HCT116 (cell line): ENCODE measurements around the gene AFAP1L2. TPM values are rescaled to one million over a fixed set of nuclear protein-coding genes. Genes with fewer than 3 reads are reported as not detected.

Experiments
- ATAC-seq: fragments of 200-7000 bp; cut with Tn5 transposase; 2 replicates; pipeline ENCODE4 v1.9.1; 2020; ENCODE audit warnings: mild to moderate bottlenecking, moderate library complexity
- BruUV-seq: library from RNA; stranded (reverse); fragments of 400-500 nt; replicated peaks from 2 replicates; lab custom pipeline; 2021; lab: Mats Ljungman, UMichigan
- CTCF ChIA-PET: fragments of 300-600 bp; sonication (Branson Sonifier 250); formaldehyde crosslinking; loops from one replicate; lab custom pipeline; 2021; ENCODE audit warnings: antibody characterized with exemption; lab: Charles Lee
- POLR2A ChIA-PET: fragments of 300-600, 350-600 bp; sonication (Branson Sonifier 250); formaldehyde crosslinking; loops from one replicate; lab custom pipeline; 2021; ENCODE audit warnings: antibody characterized with exemption; lab: Charles Lee
- RAD21 ChIA-PET, 2 experiments: fragments of 300-600 bp; sonication (Branson Sonifier 250); formaldehyde crosslinking; loops; one replicate each; lab custom pipeline; 2023; ENCODE audit warnings: low total read pairs in 2 of 2; ENCODE audit not compliant: uncharacterized antibody in 2 of 2, unreplicated experiment in 2 of 2, low non-redundant PET in 1 of 2; lab: Charles Lee
- DNase-seq: peaks from one replicate; pipeline ENCODE4 v3.0.0-alpha.2; 2010; ENCODE audit warnings: low read depth, low spot score
- H2AFZ ChIP-seq: fragments of 200-600 bp; shearing (Covaris generic), sonication (generic); 2 replicates; pipeline ENCODE4 v1.6.1; 2017; ENCODE audit warnings: low read depth, mixed run types, mixed read lengths, antibody characterized with exemption, low read length; ENCODE audit not compliant: poor library complexity, severe bottlenecking
- H3K27ac ChIP-seq: 2 replicates; pipeline ENCODE4 v1.5.1; 2012; ENCODE audit warnings: low read depth, low read length
- H3K27me3 ChIP-seq: fragments of 200-600 bp; sonication (generic); 2 replicates; pipeline ENCODE4 v1.6.1; 2016; ENCODE audit warnings: mixed run types, low read length, mixed read lengths; ENCODE audit not compliant: insufficient read depth
- H3K36me3 ChIP-seq, 2 experiments: fragments of 200-500 bp in 1 of 2; fragments of 200-600 bp in 1 of 2; sonication (Bioruptor generic) in 1 of 2; sonication (generic) in 1 of 2; 2 replicates each; pipeline versions ENCODE4 v1.5.1 to v1.6.1; 2014 to 2016; ENCODE audit warnings: low read length in 2 of 2, inconsistent platforms in 1 of 2, mixed read lengths in 1 of 2, mixed run types in 1 of 2; ENCODE audit not compliant: insufficient read depth in 2 of 2, control insufficient read depth in 1 of 2
- H3K4me1 ChIP-seq, 2 experiments: fragments of 200-600 bp in 1 of 2; sonication (generic) in 1 of 2; 2 replicates each; pipeline versions ENCODE4 v1.5.1 to v1.6.1; 2012 to 2017; ENCODE audit warnings: low read length in 2 of 2, inconsistent platforms in 1 of 2, mild to moderate bottlenecking in 1 of 2, mixed read lengths in 1 of 2, mixed run types in 1 of 2, moderate library complexity in 1 of 2; ENCODE audit not compliant: insufficient read depth in 2 of 2, control insufficient read depth in 1 of 2
- H3K4me2 ChIP-seq: fragments of 200-600 bp; sonication (generic); 2 replicates; pipeline ENCODE4 v1.6.1; 2017; ENCODE audit warnings: mixed run types, low read length, mixed read lengths
- H3K4me3 ChIP-seq, 2 experiments: fragments of 200-600 bp in 1 of 2; sonication (generic) in 1 of 2; replicated peaks in 1 of 2; 2 replicates each; pipeline ENCODE4 v1.5.1; 2011 to 2016; ENCODE audit warnings: low read length in 2 of 2, control low read depth in 1 of 2, low read depth in 1 of 2, mild to moderate bottlenecking in 1 of 2, mixed read lengths in 1 of 2, mixed run types in 1 of 2
- H3K79me2 ChIP-seq: fragments of 200-600 bp; sonication (generic); 2 replicates; pipeline ENCODE4 v1.6.1; 2017; ENCODE audit warnings: mild to moderate bottlenecking, mixed run types, low read length, moderate library complexity, mixed read lengths; ENCODE audit not compliant: insufficient read depth
- H3K9ac ChIP-seq: fragments of 200-600 bp; sonication (generic); 2 replicates; pipeline ENCODE4 v1.6.1; 2016; ENCODE audit warnings: low read length, mixed read lengths
- H3K9me2 ChIP-seq: fragments of 200-600 bp; sonication (generic), shearing (Covaris generic); 2 replicates; pipeline ENCODE4 v1.6.1; 2017; ENCODE audit warnings: mixed run types, mild to moderate bottlenecking, moderate library complexity; ENCODE audit not compliant: insufficient read depth
- H3K9me3 ChIP-seq, 2 experiments: fragments of 200-500 bp in 1 of 2; fragments of 200-600 bp in 1 of 2; sonication (Bioruptor generic) in 1 of 2; sonication (generic) in 1 of 2; 2 replicates each; pipeline ENCODE4 v1.6.1; 2014 to 2017; ENCODE audit warnings: low read length in 2 of 2, mixed read lengths in 2 of 2, inconsistent platforms in 1 of 2, low read depth in 1 of 2, mild to moderate bottlenecking in 1 of 2, mixed run types in 1 of 2, moderate library complexity in 1 of 2; ENCODE audit not compliant: control insufficient read depth in 1 of 2, insufficient read depth in 1 of 2
- H4K20me1 ChIP-seq: fragments of 200-600 bp; sonication (generic), shearing (Covaris generic); 2 replicates; pipeline ENCODE4 v1.6.1; 2017; ENCODE audit warnings: mixed run types, mild to moderate bottlenecking, moderate library complexity; ENCODE audit not compliant: insufficient read depth
- ATF3 ChIP-seq: IDR thresholded peaks from 2 replicates; pipeline ENCODE4 v1.6.1; 2012
- CBX3 ChIP-seq: IDR thresholded peaks from 2 replicates; pipeline ENCODE4 v1.6.1; 2012; ENCODE audit warnings: low read depth
- CEBPB ChIP-seq: IDR thresholded peaks from 2 replicates; pipeline ENCODE4 v1.6.1; 2012; ENCODE audit warnings: low read depth
- CTCF ChIP-seq, 3 experiments: fragments of 200-600 bp in 1 of 3; sonication (generic) in 1 of 3; IDR thresholded peaks in 2 of 3; conservative IDR thresholded peaks in 1 of 3; 2 replicates each; pipeline ENCODE4 v1.5.1; 2012 to 2017; ENCODE audit warnings: low read depth in 2 of 3, low read length in 2 of 3, antibody characterized with exemption in 1 of 3, borderline replicate concordance in 1 of 3, control low read depth in 1 of 3, mild to moderate bottlenecking in 1 of 3, mixed read lengths in 1 of 3, mixed run types in 1 of 3, moderate library complexity in 1 of 3; ENCODE audit not compliant: insufficient read depth in 1 of 3
- ELF1 ChIP-seq: IDR thresholded peaks from 2 replicates; pipeline ENCODE4 v1.6.1; 2012; ENCODE audit warnings: low read depth, borderline replicate concordance
- EZH2phosphoT487 ChIP-seq: fragments of 200-600 bp; IDR thresholded peaks from 2 replicates; pipeline ENCODE4 v1.6.1; 2018; ENCODE audit warnings: antibody characterized with exemption, borderline replicate concordance
- JUND ChIP-seq: IDR thresholded peaks from 2 replicates; pipeline ENCODE4 v1.6.1; 2012
- RAD21 ChIP-seq: IDR thresholded peaks from 2 replicates; pipeline ENCODE4 v1.6.1; 2012; ENCODE audit warnings: low read depth, mild to moderate bottlenecking
- SIN3A ChIP-seq: IDR thresholded peaks from 2 replicates; pipeline ENCODE4 v1.6.1; 2012; ENCODE audit warnings: low read depth
- SP1 ChIP-seq: IDR thresholded peaks from 2 replicates; pipeline ENCODE4 v1.6.1; 2012; ENCODE audit warnings: low read depth
- SRF ChIP-seq: IDR thresholded peaks from 2 replicates; pipeline ENCODE4 v1.6.1; 2012; ENCODE audit warnings: low read depth
- TCF7L2 ChIP-seq: IDR thresholded peaks from 2 replicates; pipeline ENCODE4 v1.7.0; 2011; ENCODE audit warnings: borderline replicate concordance, inconsistent platforms; ENCODE audit not compliant: insufficient read depth, insufficient read length; ENCODE audit errors: extremely low read depth
- YY1 ChIP-seq: IDR thresholded peaks from 2 replicates; pipeline ENCODE4 v1.6.1; 2011; ENCODE audit warnings: low read length, low read depth, moderate library complexity, mild to moderate bottlenecking; ENCODE audit not compliant: insufficient replicate concordance; ENCODE audit errors: extremely low read depth
- ZBTB33 ChIP-seq: IDR thresholded peaks from 2 replicates; pipeline ENCODE4 v1.6.1; 2011; ENCODE audit warnings: mild to moderate bottlenecking, low read length, moderate library complexity; ENCODE audit not compliant: insufficient replicate concordance; ENCODE audit errors: extremely low read depth
- ZFX ChIP-seq: fragments of 450-650 bp; IDR thresholded peaks from 2 replicates; pipeline ENCODE4 v1.6.1; 2017
- ZNF274 ChIP-seq: fragments of 200-500 bp; sonication (Bioruptor generic); IDR thresholded peaks from 2 replicates; pipeline ENCODE4 v1.6.1; 2014; ENCODE audit warnings: mild to moderate bottlenecking, low read depth, low read length, inconsistent platforms
- intact Hi-C: fragments of 100-400 bp; cut with micrococcal nuclease; formaldehyde crosslinking; loops from 2 replicates; pipeline ENCODE4 v1.10.0; 2022
- total RNA-seq: library from RNA; stranded (reverse); gene quantifications from one replicate; pipeline ENCODE4 v1.2.1, GENCODE V29; 2021; ENCODE audit not compliant: unreplicated experiment
- TF ChIP-seq, protein P1 (sequence below): IDR thresholded peaks from 2 replicates; pipeline ENCODE4 v1.6.1; 2012

AFAP1L2 gene
- total RNA-seq, 1 experiment from 2014 or later = 0.93 TPM

DNA sequence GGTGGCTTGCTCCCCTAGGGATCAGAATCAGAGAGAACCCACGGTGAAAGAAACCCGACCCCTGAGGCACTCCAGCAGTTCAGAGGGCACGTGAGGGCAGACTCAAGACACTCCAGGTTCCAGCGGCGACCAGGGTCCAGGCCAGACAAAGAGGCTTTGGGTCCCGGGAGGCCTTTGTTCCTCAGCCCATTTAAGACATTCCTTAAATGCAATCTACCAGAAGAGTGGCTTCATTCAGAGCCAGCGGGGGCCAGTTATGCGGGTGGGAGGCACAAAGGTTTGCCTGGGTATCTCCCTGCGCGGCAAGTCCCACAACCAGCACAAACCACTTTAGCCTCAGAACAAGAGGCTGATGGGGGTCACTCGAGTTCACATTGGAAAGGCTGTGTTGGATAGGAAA is 53.6 kb downstream of the AFAP1L2 start (continued):
- TF ChIP-seq ZBTB33 = no peak
- no peak for TF ChIP-seq ATF3
- TF ChIP-seq CBX3 = no peak
- TF ChIP-seq YY1 = no peak
- TF ChIP-seq EZH2phosphoT487 = no peak
- TF ChIP-seq ELF1 = no peak
- no peak for TF ChIP-seq SRF

DNA sequence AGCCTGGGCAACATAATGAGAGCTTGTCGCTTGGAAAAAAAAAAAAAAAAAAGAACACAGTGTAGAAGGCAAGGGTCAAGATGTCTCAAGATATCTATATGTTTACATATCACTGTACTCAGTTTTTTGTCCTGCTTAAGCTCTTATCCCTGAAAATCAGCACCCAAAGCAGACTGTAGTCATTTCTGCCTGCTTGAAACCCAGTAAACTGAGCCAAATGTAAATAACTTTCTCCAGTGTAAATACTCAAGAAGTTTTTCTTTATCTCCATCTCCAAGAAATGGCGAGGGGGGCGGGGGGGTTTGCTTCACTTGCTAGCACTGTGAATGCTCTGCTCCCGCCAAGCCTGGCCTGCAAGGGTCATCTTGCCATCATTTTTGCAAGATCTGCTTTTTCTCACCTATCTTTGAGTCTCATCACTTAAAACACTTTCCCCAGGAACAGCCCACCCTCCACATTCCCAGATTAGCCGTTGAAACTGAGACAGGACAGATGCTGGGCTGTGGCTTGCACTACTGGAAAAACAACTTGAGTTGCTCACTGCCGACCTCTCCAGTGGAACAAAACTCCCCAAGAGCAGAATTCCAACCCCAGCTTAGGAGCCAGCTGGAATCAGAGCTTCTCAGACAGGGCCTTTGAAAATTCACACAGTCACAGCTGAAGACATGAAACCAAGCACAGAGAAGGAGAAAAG is 54.6 kb downstream of the AFAP1L2 start:
- no peaks in the 10 kb centered on the region for H3K4me1 ChIP-seq
- POLR2A ChIA-PET = no interaction called here
- H3K9me2 ChIP-seq = no peaks in the 10 kb centered on the region
- H4K20me1 ChIP-seq = no peaks in the 10 kb centered on the region
- TF ChIP-seq SRF = no peak
- TF ChIP-seq ZNF274 = no peak
- no peak for TF ChIP-seq TCF7L2
- TF ChIP-seq, protein P1, sequence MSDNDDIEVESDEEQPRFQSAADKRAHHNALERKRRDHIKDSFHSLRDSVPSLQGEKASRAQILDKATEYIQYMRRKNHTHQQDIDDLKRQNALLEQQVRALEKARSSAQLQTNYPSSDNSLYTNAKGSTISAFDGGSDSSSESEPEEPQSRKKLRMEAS = no peak
- no peak for TF ChIP-seq JUND
- no peak for TF ChIP-seq SIN3A
- TF ChIP-seq CTCF (IDR thresholded peaks at IDR 0.05 in 2 of 3, conservative IDR thresholded peaks at IDR 0.05 in 1 of 3; ENCODE audit: borderline replicate concordance in 1 of 3, insufficient read depth in 1 of 3, low read depth in 2 of 3, low read length in 2 of 3) = no peak
- TF ChIP-seq ATF3 = no peak
- TF ChIP-seq SP1 = no peak
- no peak for TF ChIP-seq RAD21
- no peak for TF ChIP-seq CEBPB
- no peak for TF ChIP-seq CBX3
- no peak for TF ChIP-seq EZH2phosphoT487
- no peak for TF ChIP-seq ELF1
- no peak for TF ChIP-seq ZBTB33
- TF ChIP-seq ZFX = no peak
- H3K4me3 ChIP-seq = no peak overlapping the region
- H3K4me2 ChIP-seq = no peak overlapping the region
- no peaks in the 10 kb centered on the region for H3K9me3 ChIP-seq
- BruUV-seq = no TSS peak
- CTCF ChIA-PET = no interaction called here
- H3K27ac ChIP-seq = no peak overlapping the region
- no peaks in the 10 kb centered on the region for H3K36me3 ChIP-seq
- no peak for DNase-seq
- RAD21 ChIA-PET = interaction anchor here in 1 of 2 experiments (0.7 kb wide), 1 partner anchor 46 kb away, joined by 4 read pairs; no protein-coding TSS in a partner anchor
- no peak overlapping the region for H2AFZ ChIP-seq
- ATAC-seq = no peak
- no peak overlapping the region for H3K9ac ChIP-seq
- no peaks in the 10 kb centered on the region for H3K79me2 ChIP-seq
- intact Hi-C loops = no loop called here
- H3K27me3 ChIP-seq = peaks cover 6% of the 10 kb centered on the region; the same call in 1 of the 2 replicates
